ENCODE measurements around the gene ZNF423. TPM values are rescaled to one million over a fixed set of nuclear protein-coding genes. Genes with fewer than 3 reads are reported as not detected.

The ZNF423 gene
- total RNA-seq, 1 donor from 2014 or later = 0.69 TPM

DNA sequence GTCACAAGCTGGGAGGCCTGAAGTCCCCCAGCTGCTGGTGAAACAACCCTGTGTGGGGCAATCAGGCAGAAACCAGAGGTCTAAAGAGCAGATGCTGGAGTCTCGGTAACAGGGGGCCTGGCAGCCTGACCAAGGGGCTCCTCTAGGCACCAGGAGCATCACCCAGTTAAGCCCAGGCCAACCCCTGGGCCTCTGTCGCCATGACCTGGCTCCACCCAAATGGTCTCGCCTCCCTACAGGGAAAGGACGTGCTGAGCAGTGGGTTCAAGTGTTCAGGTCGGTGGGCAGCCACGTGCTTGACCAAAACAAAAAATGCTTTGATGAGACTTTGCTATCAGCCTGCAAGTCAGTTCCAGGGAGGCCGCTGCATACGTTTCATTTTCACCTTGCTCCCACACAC, 240.3 kb downstream of the ZNF423 start:
- no peak overlapping the region for H3K4me3 ChIP-seq (ENCODE audit: low read depth, low read length)
- TF ChIP-seq, protein P1, sequence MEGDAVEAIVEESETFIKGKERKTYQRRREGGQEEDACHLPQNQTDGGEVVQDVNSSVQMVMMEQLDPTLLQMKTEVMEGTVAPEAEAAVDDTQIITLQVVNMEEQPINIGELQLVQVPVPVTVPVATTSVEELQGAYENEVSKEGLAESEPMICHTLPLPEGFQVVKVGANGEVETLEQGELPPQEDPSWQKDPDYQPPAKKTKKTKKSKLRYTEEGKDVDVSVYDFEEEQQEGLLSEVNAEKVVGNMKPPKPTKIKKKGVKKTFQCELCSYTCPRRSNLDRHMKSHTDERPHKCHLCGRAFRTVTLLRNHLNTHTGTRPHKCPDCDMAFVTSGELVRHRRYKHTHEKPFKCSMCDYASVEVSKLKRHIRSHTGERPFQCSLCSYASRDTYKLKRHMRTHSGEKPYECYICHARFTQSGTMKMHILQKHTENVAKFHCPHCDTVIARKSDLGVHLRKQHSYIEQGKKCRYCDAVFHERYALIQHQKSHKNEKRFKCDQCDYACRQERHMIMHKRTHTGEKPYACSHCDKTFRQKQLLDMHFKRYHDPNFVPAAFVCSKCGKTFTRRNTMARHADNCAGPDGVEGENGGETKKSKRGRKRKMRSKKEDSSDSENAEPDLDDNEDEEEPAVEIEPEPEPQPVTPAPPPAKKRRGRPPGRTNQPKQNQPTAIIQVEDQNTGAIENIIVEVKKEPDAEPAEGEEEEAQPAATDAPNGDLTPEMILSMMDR (conservative IDR thresholded peaks at IDR 0.05; ENCODE audit: low read depth, low read length) = no peak
- DNase-seq (ENCODE audit: low read depth) = no peak

DNA sequence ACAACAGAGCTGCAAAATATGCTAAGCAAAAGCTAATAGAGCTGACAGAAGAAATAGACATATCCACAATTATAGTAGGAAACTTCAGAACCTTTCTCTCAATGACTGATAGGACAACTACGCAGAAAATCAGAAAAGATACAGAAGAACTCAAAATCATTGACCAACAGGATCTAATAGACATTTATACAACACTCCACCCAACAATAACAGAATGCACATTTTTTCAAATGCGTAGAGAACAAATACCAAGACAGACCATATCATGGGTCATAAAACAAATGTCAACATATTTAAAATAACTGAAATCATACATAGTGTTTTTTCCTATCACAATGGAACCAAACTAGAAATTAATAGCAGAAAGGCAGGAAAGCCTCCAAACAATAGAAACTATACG, 244.9 kb downstream of the ZNF423 start:
- DNase-seq (ENCODE audit: low read depth) = no peak
- TF ChIP-seq, protein P1 (conservative IDR thresholded peaks at IDR 0.05; ENCODE audit: low read depth, low read length) = no peak
- no peak overlapping the region for H3K4me3 ChIP-seq (ENCODE audit: low read depth, low read length)

- H3K4me3 ChIP-seq (ENCODE audit: low read depth, low read length) = no peak overlapping the region
- TF ChIP-seq, protein P1 (conservative IDR thresholded peaks at IDR 0.05; ENCODE audit: low read depth, low read length) = peak; percentile 74
- DNase-seq (ENCODE audit: low read depth) = no peak
These were observed 247.1 kb downstream of the ZNF423 start for GRCh38 chr16:49608779-49609178.

DNA sequence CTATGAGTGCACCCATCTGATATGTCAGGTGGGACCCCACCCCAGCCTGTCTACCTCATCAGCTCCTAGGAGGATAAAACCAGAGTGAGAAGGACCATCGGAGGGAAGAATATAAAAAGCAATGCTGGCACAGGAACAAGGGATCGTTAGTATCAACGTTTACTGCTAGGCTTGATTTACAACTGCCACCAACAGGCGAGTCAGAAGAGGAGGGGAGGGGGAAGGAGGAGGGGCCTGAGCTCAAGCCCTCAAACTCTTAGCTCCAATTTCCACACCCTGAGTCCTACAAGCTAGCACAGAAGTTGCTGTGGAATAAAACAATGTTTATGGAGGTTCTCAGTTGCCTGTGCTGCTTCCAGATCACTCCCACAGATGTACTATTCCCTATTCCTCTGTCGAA, 247.8 kb downstream of the ZNF423 start:
- TF ChIP-seq, protein P1 (conservative IDR thresholded peaks at IDR 0.05; ENCODE audit: low read depth, low read length) = no peak
- no peak overlapping the region for H3K4me3 ChIP-seq (ENCODE audit: low read depth, low read length)
- no peak for DNase-seq (ENCODE audit: low read depth)

- TF ChIP-seq, protein P1 (conservative IDR thresholded peaks at IDR 0.05; ENCODE audit: low read depth, low read length) = no peak
- no peak for DNase-seq (ENCODE audit: low read depth)
- no peak overlapping the region for H3K4me3 ChIP-seq (ENCODE audit: low read depth, low read length)
These were observed 250.2 kb downstream of the ZNF423 start for GRCh38 chr16:49605536-49606254.

GRCh38 chr16:49604602-49605001, 251.3 kb downstream of the ZNF423 start:
- H3K4me3 ChIP-seq (ENCODE audit: low read depth, low read length) = no peak overlapping the region
- DNase-seq (ENCODE audit: low read depth) = no peak
- TF ChIP-seq, protein P1 (conservative IDR thresholded peaks at IDR 0.05; ENCODE audit: low read depth, low read length) = no peak

DNA sequence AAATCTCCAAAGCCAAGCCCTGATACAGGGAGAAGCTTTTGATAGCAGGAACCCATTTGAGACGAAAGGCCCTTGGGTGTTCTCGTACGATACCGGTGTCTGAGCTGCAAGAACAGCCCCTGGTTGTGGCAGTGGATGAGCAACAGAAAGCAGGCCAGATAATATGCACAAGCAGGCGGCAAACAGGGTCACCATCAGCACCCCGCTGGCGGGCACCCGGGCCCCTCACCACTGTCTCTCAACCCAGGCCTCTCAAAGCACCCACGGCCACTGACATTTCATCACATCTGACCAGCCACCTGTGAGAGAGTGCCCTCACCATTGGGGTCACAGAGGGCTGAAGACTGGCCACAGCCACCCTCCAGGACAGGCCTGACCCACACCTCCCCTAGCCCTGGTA, 252.0 kb downstream of the ZNF423 start:
- TF ChIP-seq, protein P1 (conservative IDR thresholded peaks at IDR 0.05; ENCODE audit: low read depth, low read length) = no peak
- no peak overlapping the region for H3K4me3 ChIP-seq (ENCODE audit: low read depth, low read length)
- DNase-seq (ENCODE audit: low read depth) = no peak
